DLD1 (cell line): Measurements from ENCODE around the gene SPSB2.

Experiments used
- in situ Hi-C: cut with HindIII; loops from 2 replicates; pipeline ENCODE4 v1.10.0; 2017; ENCODE audit warnings: low sequenced_read_pairs

Gene SPSB2

GRCh38 chr12:6833189-6833890, 39.8 kb downstream of the SPSB2 start:
- in situ Hi-C loops = no loop called here

DNA sequence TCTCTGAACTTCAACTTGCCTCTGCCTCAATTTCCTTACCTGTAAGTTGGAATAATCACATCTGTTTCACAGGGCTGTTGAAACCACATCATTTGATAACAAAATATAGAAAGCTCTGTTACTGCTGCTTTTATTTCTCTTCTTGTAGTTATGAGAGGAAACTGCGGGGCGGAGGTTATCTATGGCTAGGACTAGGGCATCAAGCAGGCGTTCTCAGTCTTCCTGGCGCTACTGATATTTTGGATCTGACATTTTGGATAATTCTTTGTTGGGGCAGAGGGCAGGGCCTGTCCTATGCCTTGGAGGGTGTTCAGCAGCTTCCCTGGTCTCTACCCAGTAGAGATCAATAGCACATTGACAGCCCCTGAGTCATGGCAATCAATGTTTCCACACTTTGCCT, 41.0 kb downstream of the SPSB2 start:
- in situ Hi-C loops = no loop called here

DNA sequence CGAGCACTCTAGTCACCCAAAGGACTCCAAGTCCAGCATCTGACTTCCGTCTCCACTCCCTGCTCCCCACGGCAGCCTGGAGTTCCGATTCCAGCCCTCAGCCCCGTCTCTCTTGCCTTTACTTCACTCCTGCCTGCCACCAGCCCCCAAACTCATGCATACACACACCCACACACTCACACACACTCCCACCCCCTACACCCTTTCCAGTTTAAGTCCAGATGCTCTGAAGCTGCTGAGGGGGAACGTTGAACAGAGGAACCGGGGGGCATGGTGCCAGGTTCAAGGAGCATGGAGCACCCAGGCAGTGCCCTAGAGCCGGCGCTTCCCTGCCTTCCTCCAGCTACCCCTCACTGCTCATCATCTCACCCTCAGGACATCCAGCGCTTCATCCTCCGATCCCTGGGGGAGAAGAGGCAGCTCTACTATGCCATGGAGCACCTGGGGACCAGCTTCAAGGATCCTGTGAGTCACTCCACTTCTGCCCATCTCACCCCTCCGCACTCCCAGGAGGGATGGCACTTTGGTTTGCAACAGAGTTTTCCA, 41.6 kb downstream of the SPSB2 start:
- in situ Hi-C loops = no loop called here

DNA sequence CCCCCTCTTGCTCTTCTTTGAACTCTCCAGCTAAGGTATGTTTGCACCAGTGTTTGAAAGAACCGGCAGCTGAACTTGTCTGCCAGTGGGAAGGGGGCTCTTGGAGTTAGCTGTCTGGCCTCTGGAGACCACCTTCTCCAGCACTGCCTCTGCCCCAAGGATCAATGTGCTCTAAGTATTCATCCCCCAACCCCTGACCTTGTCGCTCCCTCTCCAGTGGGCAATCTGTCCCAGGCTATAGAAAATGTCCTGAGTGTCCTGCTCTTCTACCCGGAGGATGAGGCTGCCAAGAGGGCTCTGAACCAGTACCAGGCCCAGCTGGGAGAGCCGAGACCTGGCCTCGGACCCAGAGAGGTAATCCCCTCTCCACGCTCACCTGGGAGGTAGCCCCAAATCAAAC, 42.1 kb downstream of the SPSB2 start:
- in situ Hi-C loops = no loop called here

DNA sequence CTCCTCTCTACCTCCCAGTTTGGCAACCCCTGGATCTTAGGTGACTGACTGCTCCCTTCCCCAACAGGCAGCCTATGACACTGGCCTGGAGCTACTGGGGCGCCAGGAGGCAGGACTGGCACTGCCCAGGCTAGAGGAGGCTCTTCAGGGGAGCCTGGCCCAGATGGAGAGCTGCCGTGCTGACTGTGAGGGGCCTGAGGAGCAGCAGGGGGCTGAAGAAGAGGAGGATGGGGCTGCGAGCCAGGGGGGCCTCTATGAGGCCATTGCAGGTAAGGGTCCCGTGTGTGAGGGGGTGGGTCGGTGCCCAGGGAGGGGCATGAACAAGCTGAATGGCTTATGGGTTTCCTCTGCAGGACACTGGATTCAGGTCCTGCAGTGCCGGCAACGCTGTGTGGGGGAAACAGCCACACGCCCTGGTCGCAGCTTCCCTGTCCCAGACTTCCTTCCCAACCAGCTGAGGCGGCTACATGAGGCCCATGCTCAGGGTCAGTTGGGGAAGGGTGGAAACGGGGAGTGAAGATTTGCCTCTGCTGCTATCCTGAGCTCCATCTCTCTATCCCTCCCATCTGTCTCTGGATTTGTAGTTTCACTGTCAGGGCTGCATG, 42.7 kb downstream of the SPSB2 start:
- in situ Hi-C loops = no loop called here

- in situ Hi-C loops = no loop called here
Measured at GRCh38 chr12:6829536-6830220, 43.4 kb downstream of the SPSB2 start.

DNA sequence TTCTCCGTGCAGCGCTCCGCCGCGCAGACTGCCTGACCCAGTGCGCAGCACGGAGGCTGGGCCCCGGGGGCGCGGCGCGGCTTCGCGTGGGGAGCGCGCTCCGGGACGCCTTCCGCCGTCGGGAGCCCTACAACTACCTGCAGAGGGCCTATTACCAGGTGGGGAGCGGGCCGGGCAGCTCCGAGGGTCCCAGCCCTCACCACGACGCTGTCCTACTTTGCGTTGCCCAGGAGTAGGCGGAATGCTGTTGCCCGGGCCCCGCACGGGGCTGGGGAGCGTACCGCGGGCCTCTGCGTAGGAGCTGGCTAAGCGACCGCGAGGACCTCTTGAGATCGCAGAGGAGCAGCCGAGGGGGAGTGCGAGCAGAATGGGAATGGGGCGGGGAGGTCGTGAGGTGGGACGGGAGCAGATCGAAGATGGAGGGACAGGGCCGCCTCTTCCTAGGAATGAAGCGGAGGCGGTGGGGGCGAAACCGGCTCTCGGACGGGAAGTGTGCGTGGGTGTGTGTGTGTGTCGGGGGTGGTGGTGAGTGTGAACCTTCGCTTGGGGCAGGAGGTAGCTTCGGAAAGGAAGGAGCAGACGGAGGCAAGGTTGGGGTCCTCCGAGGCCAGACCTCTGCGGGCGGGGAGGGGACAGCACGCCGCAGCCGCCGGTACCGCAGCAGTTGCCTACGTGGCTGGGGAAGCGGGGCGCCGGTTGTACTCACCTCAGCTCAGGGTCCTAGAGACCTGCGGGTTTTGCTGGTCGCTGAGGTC, 44.1 kb downstream of the SPSB2 start:
- in situ Hi-C loops = no loop called here

GRCh38 chr12:6827982-6828780, 44.9 kb downstream of the SPSB2 start, which contains the start of gene P3H3:
P3H3 (plus strand) TSS chr12:6828407; CDS start chr12:6828441, 34 bp downstream.
- in situ Hi-C loops = no loop called here

DNA sequence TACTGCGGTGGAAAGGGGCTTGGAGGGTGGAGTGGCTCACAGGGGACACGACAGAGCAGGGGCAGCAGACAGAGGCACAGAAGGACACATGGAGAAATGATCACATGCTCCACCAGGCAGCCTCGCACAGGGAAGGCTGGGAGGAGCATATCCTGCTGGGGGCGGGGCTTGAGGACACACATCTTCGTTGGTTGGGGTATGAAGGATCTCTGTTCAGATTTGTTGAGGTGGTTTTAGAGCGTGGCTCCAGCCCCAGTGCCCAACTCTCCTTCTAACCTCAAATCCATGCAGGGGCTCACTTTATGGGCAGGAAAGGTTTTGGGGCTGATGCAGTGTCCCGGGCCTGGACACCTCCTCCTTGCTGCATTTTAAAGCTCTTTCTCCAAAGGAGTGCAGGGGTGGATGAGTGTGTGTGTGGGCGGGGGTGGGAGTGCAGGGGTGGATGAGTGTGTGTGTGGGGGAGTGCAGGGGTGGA, 45.6 kb downstream of the SPSB2 start:
- in situ Hi-C loops = no loop called here

DNA sequence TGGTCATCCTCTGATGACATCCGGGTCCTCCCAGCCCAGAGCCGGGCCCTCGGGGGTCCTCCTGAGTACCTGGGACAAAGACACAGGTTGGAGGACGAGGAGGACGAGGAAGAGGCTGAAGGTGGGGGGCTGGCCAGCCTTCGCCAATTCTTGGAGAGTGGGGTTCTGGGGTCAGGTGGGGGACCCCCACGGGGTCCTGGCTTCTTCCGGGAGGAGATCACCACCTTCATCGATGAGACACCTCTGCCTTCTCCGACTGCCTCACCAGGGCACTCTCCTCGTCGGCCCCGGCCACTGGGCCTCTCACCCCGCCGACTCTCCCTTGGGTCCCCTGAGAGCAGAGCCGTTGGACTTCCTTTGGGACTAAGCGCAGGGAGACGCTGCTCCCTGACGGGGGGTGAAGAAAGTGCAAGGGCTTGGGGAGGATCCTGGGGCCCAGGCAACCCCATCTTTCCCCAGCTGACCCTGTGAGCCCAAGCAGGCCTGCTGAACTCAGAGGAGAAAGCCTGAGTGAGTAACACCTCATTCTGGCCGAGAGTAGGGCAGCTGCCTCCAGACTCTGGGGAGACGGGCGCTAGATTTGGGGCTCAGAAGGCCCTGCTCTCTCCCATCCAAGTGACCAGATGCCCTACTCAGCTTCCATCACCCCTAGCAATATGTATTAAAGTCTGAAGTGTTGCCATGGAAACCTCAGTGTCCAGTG, 46.2 kb downstream of the SPSB2 start:
- in situ Hi-C loops = no loop called here

GRCh38 chr12:6826125-6826733, 46.9 kb downstream of the SPSB2 start:
- in situ Hi-C loops = no loop called here

GRCh38 chr12:6825398-6826124, 47.5 kb downstream of the SPSB2 start:
- in situ Hi-C loops = no loop called here

DNA sequence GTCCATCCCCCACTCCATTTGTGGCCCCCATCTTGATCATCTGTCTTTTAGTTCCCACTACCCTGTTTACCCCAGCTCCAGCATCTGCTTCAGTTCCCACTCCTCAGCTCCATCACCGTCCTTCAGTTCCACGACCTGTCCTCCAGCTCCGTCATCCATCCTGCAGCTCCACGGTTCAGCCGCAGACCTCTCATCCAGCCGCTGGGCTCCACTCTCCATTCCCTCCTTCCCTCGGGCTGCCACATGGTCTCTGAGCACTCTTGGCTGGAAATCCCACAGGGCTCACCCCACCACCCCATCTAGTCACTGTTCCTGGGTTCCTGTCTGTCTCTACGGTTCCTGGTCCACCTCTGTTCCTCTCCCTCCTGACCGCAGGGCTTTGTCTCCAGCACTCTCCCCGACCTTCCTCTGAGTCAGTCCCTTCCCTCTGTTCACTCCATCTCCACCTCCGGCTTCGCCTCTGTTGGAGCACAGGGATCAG, 48.2 kb downstream of the SPSB2 start:
- in situ Hi-C loops = no loop called here

GRCh38 chr12:6824085-6824775, 48.9 kb downstream of the SPSB2 start:
- in situ Hi-C loops = no loop called here

GRCh38 chr12:6823182-6824084, 49.7 kb downstream of the SPSB2 start:
- in situ Hi-C loops = no loop called here

DNA sequence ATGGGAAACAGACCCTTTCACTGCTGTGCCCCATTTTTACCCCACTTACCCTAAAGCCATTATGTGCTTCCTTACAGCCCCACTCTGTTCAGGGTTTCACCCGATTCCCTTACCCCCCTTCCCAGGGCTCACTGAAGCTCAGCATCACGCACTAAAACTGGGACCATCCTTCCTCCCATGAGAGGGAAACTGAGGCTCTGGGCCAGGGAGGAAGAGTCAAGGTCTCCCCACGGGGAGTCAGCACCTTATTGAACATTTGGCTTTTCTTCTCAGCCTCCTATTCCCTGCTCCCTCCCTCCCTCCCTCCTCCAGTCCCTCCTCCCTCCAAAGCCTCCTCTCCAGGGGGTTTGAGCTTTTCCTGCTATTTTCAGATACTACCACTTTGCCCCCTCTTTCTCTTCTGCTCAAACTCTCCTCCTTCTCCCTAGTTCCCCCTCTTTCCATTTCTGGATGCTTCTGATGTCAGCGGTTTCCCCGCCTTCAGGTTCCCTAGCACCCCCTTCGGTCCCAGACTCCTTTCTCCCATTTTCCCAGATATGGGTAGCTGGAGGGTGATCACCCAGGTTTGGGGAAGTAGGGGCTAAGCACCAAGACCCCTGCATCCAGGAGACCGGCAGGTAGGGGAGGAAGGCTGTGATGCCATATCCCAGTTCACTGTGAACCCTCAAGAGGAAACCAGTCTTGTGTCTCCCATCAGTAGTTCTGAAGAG, 50.5 kb downstream of the SPSB2 start:
- in situ Hi-C loops = no loop called here
